ENCODE results near the gene CST7. TPM values are rescaled to one million over a fixed set of nuclear protein-coding genes. Genes with fewer than 3 reads are reported as not detected.
A peak's percentile ranks its signal among the peaks of the same experiment; 100 is the strongest.

The CST7 gene
- total and polyA plus RNA-seq, 2 of the 13 experiments (the other 11 are each of a cell fraction or from before 2014, with no cell fraction given) = not detected

GRCh38 chr20:24992487-24993205 lies 43.6 kb downstream of the CST7 start, which contains the start of gene APMAP (continued):
- no peak; the same call in none of the 2 replicates for TF ChIP-seq AHR (CRISPR knock-in tag; IDR thresholded peaks at IDR 0.05)
- TF ChIP-seq, protein P1, sequence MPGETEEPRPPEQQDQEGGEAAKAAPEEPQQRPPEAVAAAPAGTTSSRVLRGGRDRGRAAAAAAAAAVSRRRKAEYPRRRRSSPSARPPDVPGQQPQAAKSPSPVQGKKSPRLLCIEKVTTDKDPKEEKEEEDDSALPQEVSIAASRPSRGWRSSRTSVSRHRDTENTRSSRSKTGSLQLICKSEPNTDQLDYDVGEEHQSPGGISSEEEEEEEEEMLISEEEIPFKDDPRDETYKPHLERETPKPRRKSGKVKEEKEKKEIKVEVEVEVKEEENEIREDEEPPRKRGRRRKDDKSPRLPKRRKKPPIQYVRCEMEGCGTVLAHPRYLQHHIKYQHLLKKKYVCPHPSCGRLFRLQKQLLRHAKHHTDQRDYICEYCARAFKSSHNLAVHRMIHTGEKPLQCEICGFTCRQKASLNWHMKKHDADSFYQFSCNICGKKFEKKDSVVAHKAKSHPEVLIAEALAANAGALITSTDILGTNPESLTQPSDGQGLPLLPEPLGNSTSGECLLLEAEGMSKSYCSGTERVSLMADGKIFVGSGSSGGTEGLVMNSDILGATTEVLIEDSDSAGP (CRISPR knock-in tag; IDR thresholded peaks at IDR 0.05; ENCODE audit: borderline replicate concordance) = peak; percentile 95
- no peak for TF ChIP-seq FIP1L1 (IDR thresholded peaks at IDR 0.05; ENCODE audit: borderline replicate concordance, insufficient read depth, low read depth, low read length)
- peak; percentile 71; the same call in 1 of the 2 replicates for TF ChIP-seq NCOA2 (CRISPR knock-in tag; IDR thresholded peaks at IDR 0.05)
- no peak for TF ChIP-seq ZNF878 (CRISPR knock-in tag; IDR thresholded peaks at IDR 0.05)
- peak; percentile 69 for TF ChIP-seq PTBP1 (IDR thresholded peaks at IDR 0.05; ENCODE audit: low read depth, low read length, poor library complexity, severe bottlenecking)
- peak; percentile 70 for TF ChIP-seq SKI (IDR thresholded peaks at IDR 0.05; ENCODE audit: partially characterized antibody)
- peak; percentile 97 for TF ChIP-seq SALL1 (CRISPR knock-in tag; IDR thresholded peaks at IDR 0.05)
- TF ChIP-seq ZNF546 (CRISPR knock-in tag; conservative IDR thresholded peaks at IDR 0.05) = peak; percentile 89
- TF ChIP-seq SMARCC2 (IDR thresholded peaks at IDR 0.05) = no peak
- TF ChIP-seq ZNF180 (CRISPR knock-in tag; IDR thresholded peaks at IDR 0.05; ENCODE audit: borderline replicate concordance, low read depth) = peak; percentile 85; the same call in 1 of the 2 replicates
- TF ChIP-seq NFE2L2 (IDR thresholded peaks at IDR 0.05; ENCODE audit: low read length) = no peak
- no peak for TF ChIP-seq HMG20A (CRISPR knock-in tag; IDR thresholded peaks at IDR 0.05; ENCODE audit: borderline replicate concordance)
- no peak for TF ChIP-seq ZNF121 (CRISPR knock-in tag; IDR thresholded peaks at IDR 0.05)
- peak; percentile 55; the same call in 1 of the 2 replicates for TF ChIP-seq ZZZ3 (CRISPR knock-in tag; IDR thresholded peaks at IDR 0.05; ENCODE audit: borderline replicate concordance)
- TF ChIP-seq HNRNPK (IDR thresholded peaks at IDR 0.05; ENCODE audit: low read depth, low read length, poor library complexity, severe bottlenecking) = peak; percentile 47
- TF ChIP-seq HMG20B (CRISPR knock-in tag; conservative IDR thresholded peaks at IDR 0.05) = peak; percentile 81; the same call in 1 of the 2 replicates
- TF ChIP-seq NR2F2 (IDR thresholded peaks at IDR 0.05; ENCODE audit: borderline replicate concordance, low read depth) = peak; percentile 22; the same call in 1 of the 2 replicates
- peak; percentile 99; the same call in 1 of the 2 replicates for TF ChIP-seq KMT2A (CRISPR knock-in tag; IDR thresholded peaks at IDR 0.05)
- TF ChIP-seq ZNF326 (CRISPR knock-in tag; IDR thresholded peaks at IDR 0.05; ENCODE audit: borderline replicate concordance) = no peak
- peak; percentile 98 for TF ChIP-seq ZSCAN31 (CRISPR knock-in tag; IDR thresholded peaks at IDR 0.05; ENCODE audit: low read depth)
- peak; percentile 99 for TF ChIP-seq KDM5B (CRISPR knock-in tag; IDR thresholded peaks at IDR 0.05; ENCODE audit: borderline replicate concordance)
- TF ChIP-seq, protein P2, sequence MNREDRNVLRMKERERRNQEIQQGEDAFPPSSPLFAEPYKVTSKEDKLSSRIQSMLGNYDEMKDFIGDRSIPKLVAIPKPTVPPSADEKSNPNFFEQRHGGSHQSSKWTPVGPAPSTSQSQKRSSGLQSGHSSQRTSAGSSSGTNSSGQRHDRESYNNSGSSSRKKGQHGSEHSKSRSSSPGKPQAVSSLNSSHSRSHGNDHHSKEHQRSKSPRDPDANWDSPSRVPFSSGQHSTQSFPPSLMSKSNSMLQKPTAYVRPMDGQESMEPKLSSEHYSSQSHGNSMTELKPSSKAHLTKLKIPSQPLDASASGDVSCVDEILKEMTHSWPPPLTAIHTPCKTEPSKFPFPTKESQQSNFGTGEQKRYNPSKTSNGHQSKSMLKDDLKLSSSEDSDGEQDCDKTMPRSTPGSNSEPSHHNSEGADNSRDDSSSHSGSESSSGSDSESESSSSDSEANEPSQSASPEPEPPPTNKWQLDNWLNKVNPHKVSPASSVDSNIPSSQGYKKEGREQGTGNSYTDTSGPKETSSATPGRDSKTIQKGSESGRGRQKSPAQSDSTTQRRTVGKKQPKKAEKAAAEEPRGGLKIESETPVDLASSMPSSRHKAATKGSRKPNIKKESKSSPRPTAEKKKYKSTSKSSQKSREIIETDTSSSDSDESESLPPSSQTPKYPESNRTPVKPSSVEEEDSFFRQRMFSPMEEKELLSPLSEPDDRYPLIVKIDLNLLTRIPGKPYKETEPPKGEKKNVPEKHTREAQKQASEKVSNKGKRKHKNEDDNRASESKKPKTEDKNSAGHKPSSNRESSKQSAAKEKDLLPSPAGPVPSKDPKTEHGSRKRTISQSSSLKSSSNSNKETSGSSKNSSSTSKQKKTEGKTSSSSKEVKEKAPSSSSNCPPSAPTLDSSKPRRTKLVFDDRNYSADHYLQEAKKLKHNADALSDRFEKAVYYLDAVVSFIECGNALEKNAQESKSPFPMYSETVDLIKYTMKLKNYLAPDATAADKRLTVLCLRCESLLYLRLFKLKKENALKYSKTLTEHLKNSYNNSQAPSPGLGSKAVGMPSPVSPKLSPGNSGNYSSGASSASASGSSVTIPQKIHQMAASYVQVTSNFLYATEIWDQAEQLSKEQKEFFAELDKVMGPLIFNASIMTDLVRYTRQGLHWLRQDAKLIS (CRISPR knock-in tag; IDR thresholded peaks at IDR 0.05) = peak; percentile 72; the same call in 1 of the 2 replicates
- TF ChIP-seq POLR2AphosphoS2 (IDR thresholded peaks at IDR 0.05; ENCODE audit: low read depth, low read length) = no peak
- TF ChIP-seq ZSCAN12 (CRISPR knock-in tag; IDR thresholded peaks at IDR 0.05) = peak; percentile 78
- no peak; the same call in 1 of the 2 replicates for TF ChIP-seq ZNF777 (CRISPR knock-in tag; IDR thresholded peaks at IDR 0.05)

All from HepG2 (cell line).